HepG2 (cell line): ENCODE data around the gene RPGRIP1. TPM values are rescaled to one million over a fixed set of nuclear protein-coding genes. Genes with fewer than 3 reads are reported as not detected.

ENCODE experiments used
- ATAD3A ChIP-seq: sonication (generic); formaldehyde crosslinking; IDR thresholded peaks from 2 replicates; pipeline ENCODE4 v1.4.0; 2020; ENCODE audit warnings: missing genetic modification reagents
- ATM ChIP-seq: fragments of 450-650 bp; IDR thresholded peaks from 2 replicates; pipeline ENCODE4 v1.7.1; 2017; ENCODE audit warnings: mild to moderate bottlenecking, borderline replicate concordance
- DNMT3B ChIP-seq: conservative IDR thresholded peaks from 2 replicates; pipeline ENCODE4 v1.6.1; 2016; ENCODE audit warnings: missing biosample characterization, control low read depth
- EZH2 ChIP-seq: conservative IDR thresholded peaks from 2 replicates; pipeline ENCODE4 v1.6.1; 2012; ENCODE audit warnings: mild to moderate bottlenecking, low read depth, low read length, moderate library complexity
- FOXK2 ChIP-seq: fragments of 450-650 bp; IDR thresholded peaks from 2 replicates; pipeline ENCODE4 v1.6.1; 2016
- HNF4G ChIP-seq, 2 experiments: sonication (generic) in 1 of 2; formaldehyde crosslinking in 1 of 2; IDR thresholded peaks; 2 replicates each; pipeline versions ENCODE4 v1.4.0 to v1.6.1; 2011 to 2020; ENCODE audit warnings: borderline replicate concordance in 2 of 2, low read depth in 2 of 2, mild to moderate bottlenecking in 2 of 2, low read length in 1 of 2, missing genetic modification reagents in 1 of 2, moderate library complexity in 1 of 2
- NR3C1 ChIP-seq: sonication (generic); formaldehyde crosslinking; IDR thresholded peaks from 2 replicates; pipeline ENCODE4 v1.4.0; 2020; ENCODE audit warnings: missing genetic modification reagents
- ZNF501 ChIP-seq: sonication (generic); formaldehyde crosslinking; IDR thresholded peaks from 2 replicates; pipeline ENCODE4 v1.5.1; 2020; ENCODE audit warnings: mild to moderate bottlenecking, moderate library complexity, missing genetic modification reagents
- ZNF563 ChIP-seq: sonication (generic); formaldehyde crosslinking; IDR thresholded peaks from 2 replicates; pipeline ENCODE4 v1.8.0; 2022; ENCODE audit warnings: mild to moderate bottlenecking, moderate library complexity, missing genetic modification reagents
- polyA plus RNA-seq, 8 experiments: library from polyadenylated mRNA; depleted of rRNA in 3 of 8; stranded (reverse) in 7 of 8; unstranded in 1 of 8; fragments of >200 nt; fragmentation: Illumina TruSeq in 4 of 8; extraction: Trizol in 4 of 8; gene quantifications; 2 replicates each; pipeline versions ENCODE4 v1.2.1 to v1.2.3, GENCODE V29; 2011 to 2016; ENCODE audit warnings: low read depth in 4 of 8, missing spikeins in 1 of 8, mixed read lengths in 1 of 8; ENCODE audit not compliant: insufficient read depth in 1 of 8
- total RNA-seq, 5 experiments: library from RNA; depleted of rRNA; stranded (reverse); fragments of >200 nt; fragmentation: Illumina TruSeq; extraction: Trizol; gene quantifications; 2 replicates each; pipeline ENCODE4 v1.2.3, GENCODE V29; 2016; ENCODE audit warnings: low read depth in 1 of 5
- TF ChIP-seq, protein P1 (sequence below): sonication (generic); formaldehyde crosslinking; IDR thresholded peaks from 2 replicates; pipeline ENCODE4 v1.4.0; 2020; ENCODE audit warnings: mild to moderate bottlenecking, missing genetic modification reagents, borderline replicate concordance
- TF ChIP-seq, protein P2 (sequence below): sonication (generic); formaldehyde crosslinking; IDR thresholded peaks from 2 replicates; pipeline ENCODE4 v1.4.0; 2020; ENCODE audit warnings: missing genetic modification reagents, mild to moderate bottlenecking, borderline replicate concordance
- TF ChIP-seq, protein P3 (sequence below), 2 experiments: sonication (generic) in 1 of 2; formaldehyde crosslinking in 1 of 2; IDR thresholded peaks; 2 replicates each; pipeline versions ENCODE4 v1.4.0 to v1.6.1; 2016 to 2020; ENCODE audit warnings: borderline replicate concordance in 1 of 2, low read depth in 1 of 2, mild to moderate bottlenecking in 1 of 2, missing genetic modification reagents in 1 of 2
- TF ChIP-seq, protein P4 (sequence below): IDR thresholded peaks from 2 replicates; pipeline ENCODE4 v1.6.1; 2016; ENCODE audit warnings: missing compliant biosample characterization, missing genetic modification reagents, borderline replicate concordance
- TF ChIP-seq, protein P5 (sequence below): sonication (generic); formaldehyde crosslinking; conservative IDR thresholded peaks from 2 replicates; pipeline ENCODE4 v1.4.0; 2020; ENCODE audit warnings: missing genetic modification reagents
- TF ChIP-seq, protein P6 (sequence below): IDR thresholded peaks from 2 replicates; pipeline ENCODE4 v1.6.1; 2016; ENCODE audit warnings: missing compliant biosample characterization, missing genetic modification reagents, borderline replicate concordance

The RPGRIP1 gene
- total and polyA plus RNA-seq, 2 of the 13 experiments (the other 11 are each of a cell fraction or from before 2014, with no cell fraction given) = 0.13 to 1.1 TPM

DNA sequence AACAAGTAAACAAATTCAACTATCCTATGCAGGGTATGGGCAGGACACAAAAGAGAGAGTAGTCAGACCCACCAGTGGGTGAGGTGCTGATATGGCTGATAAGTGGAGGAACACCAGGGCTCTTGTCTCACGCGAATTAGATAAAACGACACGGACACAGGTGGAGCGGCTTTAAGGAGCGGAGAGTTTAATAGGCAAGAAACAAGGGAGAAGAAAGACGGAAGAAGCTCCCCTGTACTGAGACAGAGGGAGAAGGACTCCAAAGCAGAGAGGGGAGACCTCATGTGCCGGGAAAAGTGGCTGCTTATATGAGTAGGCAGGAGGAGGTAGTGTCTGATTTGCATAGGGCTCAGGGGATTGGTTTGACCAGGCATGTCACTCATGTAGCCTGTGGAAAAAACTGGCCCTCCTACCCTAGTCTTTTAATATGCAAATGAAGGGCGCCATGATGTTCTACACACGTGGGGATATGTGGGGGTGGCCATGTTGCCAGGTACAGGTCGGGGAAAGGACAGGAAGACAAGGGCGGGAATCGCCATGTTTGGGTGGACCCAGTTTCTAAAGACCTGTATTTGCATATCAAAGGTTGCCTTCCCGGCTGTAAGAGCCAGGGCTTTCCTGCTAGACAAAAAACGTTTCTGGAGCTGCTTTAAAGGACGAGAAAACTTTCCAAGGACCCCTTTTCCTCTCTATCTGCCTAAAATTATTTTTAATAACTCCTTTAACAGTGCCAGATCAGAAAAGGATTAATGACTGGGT, 28.8 kb downstream of the RPGRIP1 start (continued):
- TF ChIP-seq, protein P1, sequence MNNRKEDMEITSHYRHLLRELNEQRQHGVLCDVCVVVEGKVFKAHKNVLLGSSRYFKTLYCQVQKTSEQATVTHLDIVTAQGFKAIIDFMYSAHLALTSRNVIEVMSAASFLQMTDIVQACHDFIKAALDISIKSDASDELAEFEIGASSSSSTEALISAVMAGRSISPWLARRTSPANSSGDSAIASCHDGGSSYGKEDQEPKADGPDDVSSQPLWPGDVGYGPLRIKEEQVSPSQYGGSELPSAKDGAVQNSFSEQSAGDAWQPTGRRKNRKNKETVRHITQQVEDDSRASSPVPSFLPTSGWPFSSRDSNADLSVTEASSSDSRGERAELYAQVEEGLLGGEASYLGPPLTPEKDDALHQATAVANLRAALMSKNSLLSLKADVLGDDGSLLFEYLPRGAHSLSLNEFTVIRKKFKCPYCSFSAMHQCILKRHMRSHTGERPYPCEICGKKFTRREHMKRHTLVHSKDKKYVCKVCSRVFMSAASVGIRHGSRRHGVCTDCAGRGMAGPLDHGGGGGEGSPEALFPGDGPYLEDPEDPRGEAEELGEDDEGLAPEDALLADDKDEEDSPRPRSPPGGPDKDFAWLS (CRISPR knock-in tag) = no peak
- peak; percentile 46; the same call in 1 of the 2 replicates for TF ChIP-seq DNMT3B (CRISPR knock-in tag)
- TF ChIP-seq ZNF501 (CRISPR knock-in tag) = peak; percentile 72
- TF ChIP-seq FOXK2 = peak; percentile 76; the same call in 1 of the 2 replicates
- peak; percentile 36; the same call in 1 of the 2 replicates for TF ChIP-seq HNF4G (IDR thresholded peaks at IDR 0.05; ENCODE audit: borderline replicate concordance, low read depth, low read length)
- no peak for TF ChIP-seq HNF4G (CRISPR knock-in tag; IDR thresholded peaks at IDR 0.05; ENCODE audit: borderline replicate concordance, low read depth)
- TF ChIP-seq EZH2 = no peak
- TF ChIP-seq, protein P2, sequence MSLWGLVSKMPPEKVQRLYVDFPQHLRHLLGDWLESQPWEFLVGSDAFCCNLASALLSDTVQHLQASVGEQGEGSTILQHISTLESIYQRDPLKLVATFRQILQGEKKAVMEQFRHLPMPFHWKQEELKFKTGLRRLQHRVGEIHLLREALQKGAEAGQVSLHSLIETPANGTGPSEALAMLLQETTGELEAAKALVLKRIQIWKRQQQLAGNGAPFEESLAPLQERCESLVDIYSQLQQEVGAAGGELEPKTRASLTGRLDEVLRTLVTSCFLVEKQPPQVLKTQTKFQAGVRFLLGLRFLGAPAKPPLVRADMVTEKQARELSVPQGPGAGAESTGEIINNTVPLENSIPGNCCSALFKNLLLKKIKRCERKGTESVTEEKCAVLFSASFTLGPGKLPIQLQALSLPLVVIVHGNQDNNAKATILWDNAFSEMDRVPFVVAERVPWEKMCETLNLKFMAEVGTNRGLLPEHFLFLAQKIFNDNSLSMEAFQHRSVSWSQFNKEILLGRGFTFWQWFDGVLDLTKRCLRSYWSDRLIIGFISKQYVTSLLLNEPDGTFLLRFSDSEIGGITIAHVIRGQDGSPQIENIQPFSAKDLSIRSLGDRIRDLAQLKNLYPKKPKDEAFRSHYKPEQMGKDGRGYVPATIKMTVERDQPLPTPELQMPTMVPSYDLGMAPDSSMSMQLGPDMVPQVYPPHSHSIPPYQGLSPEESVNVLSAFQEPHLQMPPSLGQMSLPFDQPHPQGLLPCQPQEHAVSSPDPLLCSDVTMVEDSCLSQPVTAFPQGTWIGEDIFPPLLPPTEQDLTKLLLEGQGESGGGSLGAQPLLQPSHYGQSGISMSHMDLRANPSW = no peak
- TF ChIP-seq, protein P3, sequence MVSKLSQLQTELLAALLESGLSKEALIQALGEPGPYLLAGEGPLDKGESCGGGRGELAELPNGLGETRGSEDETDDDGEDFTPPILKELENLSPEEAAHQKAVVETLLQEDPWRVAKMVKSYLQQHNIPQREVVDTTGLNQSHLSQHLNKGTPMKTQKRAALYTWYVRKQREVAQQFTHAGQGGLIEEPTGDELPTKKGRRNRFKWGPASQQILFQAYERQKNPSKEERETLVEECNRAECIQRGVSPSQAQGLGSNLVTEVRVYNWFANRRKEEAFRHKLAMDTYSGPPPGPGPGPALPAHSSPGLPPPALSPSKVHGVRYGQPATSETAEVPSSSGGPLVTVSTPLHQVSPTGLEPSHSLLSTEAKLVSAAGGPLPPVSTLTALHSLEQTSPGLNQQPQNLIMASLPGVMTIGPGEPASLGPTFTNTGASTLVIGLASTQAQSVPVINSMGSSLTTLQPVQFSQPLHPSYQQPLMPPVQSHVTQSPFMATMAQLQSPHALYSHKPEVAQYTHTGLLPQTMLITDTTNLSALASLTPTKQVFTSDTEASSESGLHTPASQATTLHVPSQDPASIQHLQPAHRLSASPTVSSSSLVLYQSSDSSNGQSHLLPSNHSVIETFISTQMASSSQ (IDR thresholded peaks at IDR 0.05; ENCODE audit: low read depth) = no peak
- TF ChIP-seq, protein P3 (CRISPR knock-in tag; IDR thresholded peaks at IDR 0.05; ENCODE audit: borderline replicate concordance) = peak; percentile 34; the same call in 1 of the 2 replicates
- TF ChIP-seq, protein P4, sequence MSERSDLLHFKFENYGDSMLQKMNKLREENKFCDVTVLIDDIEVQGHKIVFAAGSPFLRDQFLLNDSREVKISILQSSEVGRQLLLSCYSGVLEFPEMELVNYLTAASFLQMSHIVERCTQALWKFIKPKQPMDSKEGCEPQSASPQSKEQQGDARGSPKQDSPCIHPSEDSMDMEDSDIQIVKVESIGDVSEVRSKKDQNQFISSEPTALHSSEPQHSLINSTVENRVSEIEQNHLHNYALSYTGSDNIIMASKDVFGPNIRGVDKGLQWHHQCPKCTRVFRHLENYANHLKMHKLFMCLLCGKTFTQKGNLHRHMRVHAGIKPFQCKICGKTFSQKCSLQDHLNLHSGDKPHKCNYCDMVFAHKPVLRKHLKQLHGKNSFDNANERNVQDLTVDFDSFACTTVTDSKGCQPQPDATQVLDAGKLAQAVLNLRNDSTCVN (CRISPR knock-in tag) = peak; percentile 29; the same call in 1 of the 2 replicates
- no peak for TF ChIP-seq ATM
- TF ChIP-seq, protein P5, sequence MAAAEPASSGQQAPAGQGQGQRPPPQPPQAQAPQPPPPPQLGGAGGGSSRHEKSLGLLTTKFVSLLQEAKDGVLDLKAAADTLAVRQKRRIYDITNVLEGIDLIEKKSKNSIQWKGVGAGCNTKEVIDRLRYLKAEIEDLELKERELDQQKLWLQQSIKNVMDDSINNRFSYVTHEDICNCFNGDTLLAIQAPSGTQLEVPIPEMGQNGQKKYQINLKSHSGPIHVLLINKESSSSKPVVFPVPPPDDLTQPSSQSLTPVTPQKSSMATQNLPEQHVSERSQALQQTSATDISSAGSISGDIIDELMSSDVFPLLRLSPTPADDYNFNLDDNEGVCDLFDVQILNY (CRISPR knock-in tag) = peak; percentile 97
- no peak for TF ChIP-seq ZNF563 (CRISPR knock-in tag)
- TF ChIP-seq NR3C1 (CRISPR knock-in tag) = no peak
- TF ChIP-seq ATAD3A = no peak
- TF ChIP-seq, protein P6, sequence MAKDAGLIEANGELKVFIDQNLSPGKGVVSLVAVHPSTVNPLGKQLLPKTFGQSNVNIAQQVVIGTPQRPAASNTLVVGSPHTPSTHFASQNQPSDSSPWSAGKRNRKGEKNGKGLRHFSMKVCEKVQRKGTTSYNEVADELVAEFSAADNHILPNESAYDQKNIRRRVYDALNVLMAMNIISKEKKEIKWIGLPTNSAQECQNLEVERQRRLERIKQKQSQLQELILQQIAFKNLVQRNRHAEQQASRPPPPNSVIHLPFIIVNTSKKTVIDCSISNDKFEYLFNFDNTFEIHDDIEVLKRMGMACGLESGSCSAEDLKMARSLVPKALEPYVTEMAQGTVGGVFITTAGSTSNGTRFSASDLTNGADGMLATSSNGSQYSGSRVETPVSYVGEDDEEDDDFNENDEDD (CRISPR knock-in tag) = peak; percentile 97
